HG02943 (cell line): ENCODE results near the gene KIF26B.
"Not testable (repeated sequence)": the region's sequence is repeated elsewhere in the genome, so short reads cannot be mapped to it uniquely, and the experiment has no call there.

ENCODE experiments used
- ATAC-seq: cut with Tn5 transposase; IDR thresholded peaks from one replicate; pipeline ENCODE4 v1.9.1; 2021; ENCODE audit warnings: mild to moderate bottlenecking, low read depth, moderate library complexity; ENCODE audit not compliant: unreplicated experiment

The KIF26B gene

GRCh38 chr1:245684571-245684970 lies 529.8 kb downstream of the KIF26B start:
- ATAC-seq = no peak

DNA sequence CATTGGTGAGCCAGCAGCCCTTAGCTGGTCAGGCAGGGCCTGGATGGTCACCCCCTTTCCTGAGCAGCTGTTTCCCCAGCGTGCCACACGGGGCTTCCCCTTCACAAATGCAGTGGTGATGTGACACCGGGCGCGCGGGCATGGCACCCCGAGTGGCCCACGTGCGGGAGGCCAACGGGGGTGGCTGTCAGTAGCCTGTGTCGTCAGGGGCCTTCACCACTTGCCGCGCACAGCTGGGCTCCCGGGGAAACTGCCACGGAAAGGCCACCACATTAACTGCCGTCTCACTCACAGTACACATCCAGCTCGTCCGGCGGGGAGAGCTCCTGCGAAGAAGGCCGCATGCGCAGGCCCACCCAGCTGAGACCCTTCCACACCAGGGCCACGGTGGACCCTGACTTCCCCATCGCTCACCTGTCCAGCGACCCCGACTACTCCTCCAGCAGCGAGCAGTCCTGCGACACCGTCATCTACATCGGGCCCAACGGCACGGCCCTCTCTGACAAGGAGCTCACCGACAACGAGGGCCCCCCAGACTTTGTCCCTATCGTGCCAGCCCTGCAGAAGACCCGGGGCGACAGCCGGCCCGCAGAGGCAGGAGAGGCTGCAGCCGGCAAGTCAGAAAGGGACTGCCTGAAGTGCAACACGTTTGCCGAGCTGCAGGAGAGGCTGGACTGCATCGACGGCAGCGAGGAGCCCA lies 530.5 kb downstream of the KIF26B start:
- no peak for ATAC-seq

DNA sequence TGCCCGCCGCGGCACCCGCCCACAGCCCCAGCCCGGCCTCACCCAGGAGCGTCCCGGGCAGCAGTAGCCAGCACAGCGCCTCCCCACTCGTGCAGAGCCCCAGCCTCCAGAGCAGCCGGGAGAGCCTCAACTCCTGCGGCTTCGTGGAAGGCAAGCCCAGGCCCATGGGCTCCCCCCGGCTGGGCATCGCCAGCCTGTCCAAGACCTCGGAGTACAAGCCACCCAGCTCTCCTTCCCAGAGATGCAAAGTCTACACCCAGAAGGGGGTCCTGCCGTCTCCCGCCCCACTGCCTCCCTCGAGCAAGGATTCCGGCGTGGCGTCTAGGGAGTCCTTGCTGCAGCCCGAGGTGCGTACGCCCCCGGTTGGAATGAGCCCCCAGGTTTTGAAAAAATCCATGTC lies 531.2 kb downstream of the KIF26B start:
- no peak for ATAC-seq

DNA sequence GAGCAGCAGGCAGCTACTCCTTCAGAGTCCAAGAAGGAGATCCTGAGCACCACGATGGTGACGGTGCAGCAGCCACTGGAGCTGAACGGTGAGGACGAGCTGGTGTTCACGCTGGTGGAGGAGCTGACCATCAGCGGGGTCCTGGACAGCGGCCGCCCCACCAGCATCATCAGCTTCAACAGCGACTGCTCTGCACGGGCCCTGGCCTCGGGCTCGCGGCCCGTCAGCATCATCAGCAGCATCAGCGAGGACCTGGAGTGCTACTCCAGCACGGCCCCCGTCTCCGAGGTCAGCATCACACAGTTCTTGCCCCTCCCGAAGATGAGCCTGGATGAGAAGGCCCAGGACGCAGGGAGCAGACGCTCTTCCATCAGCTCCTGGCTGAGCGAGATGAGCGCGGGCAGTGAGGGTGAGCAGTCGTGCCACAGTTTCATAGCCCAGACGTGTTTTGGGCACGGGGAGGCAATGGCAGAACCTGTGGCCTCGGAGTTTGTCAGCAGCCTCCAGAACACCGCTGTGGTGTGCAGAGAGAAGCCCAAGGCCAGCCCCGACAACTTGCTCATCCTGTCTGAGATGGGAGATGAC lies 531.8 kb downstream of the KIF26B start:
- ATAC-seq = no peak

- no peak for ATAC-seq
These were observed 532.4 kb downstream of the KIF26B start for GRCh38 chr1:245687152-245687635.

DNA sequence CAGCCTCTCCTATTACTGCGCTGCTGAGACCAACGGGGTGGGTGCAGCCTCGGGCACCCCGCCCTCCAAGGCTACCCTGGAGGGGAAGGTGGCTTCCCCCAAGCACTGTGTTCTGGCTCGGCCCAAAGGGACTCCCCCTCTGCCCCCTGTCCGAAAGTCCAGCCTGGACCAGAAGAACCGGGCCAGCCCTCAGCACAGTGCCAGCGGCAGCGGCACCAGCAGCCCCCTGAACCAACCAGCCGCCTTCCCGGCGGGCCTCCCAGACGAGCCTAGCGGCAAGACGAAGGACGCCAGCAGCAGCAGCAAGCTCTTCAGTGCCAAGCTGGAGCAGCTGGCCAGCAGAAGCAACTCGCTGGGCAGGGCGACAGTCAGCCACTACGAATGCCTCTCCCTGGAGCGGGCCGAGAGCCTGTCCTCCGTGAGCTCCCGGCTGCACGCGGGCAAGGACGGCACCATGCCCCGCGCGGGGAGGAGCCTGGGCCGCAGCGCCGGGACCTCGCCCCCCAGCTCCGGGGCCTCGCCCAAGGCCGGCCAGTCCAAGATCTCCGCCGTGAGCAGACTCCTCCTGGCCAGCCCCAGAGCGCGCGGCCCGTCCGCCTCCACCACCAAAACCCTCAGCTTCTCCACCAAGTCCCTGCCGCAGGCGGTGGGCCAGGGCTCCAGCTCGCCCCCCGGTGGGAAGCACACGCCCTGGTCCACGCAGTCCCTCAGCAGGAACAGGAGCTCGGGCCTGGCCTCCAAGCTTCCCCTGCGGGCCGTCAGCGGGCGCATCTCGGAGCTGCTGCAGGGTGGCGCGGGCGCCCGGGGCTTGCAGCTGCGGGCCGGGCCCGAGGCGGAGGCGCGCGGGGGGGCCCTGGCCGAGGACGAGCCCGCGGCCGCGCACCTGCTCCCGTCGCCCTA lies 533.1 kb downstream of the KIF26B start:
- no peak for ATAC-seq

DNA sequence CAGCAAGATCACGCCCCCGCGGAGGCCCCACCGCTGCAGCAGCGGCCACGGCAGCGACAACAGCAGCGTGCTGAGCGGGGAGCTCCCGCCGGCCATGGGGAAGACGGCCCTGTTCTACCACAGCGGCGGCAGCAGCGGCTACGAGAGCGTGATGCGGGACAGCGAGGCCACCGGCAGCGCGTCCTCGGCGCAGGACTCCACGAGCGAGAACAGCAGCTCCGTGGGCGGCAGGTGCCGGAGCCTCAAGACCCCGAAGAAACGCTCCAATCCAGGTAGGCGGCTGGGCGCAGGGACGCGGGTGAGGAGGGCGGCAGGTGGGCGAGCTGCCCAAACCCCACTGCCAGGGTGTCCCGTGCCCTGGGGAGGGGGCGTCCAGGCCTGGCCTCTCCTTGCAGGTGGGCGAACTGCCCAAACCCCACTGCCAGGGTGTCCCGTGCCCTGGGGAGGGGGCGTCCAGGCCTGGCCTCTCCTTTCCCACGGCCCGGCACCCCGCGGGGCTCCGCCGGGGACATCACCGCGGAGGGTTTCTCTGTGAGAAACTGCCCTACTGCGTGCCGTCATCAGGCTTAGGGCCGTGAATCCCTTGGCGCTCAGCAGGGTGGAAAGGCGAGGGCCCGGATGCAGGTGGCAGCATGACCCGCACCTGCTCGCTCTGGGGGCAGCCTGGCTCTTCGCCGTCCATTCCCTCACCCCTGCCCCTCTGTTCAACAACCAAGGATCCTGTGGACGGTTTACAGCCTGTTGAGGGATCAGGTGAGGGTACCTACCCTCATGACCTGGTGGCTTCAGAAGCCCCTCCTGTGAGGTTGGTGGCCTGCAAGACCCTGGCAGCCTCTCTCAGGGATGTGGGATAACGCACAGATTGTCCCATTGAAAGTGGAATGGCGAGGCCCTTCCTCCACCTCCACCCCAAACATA lies 534.0 kb downstream of the KIF26B start:
- ATAC-seq = no peak

- no peak for ATAC-seq
These were observed 535.4 kb downstream of the KIF26B start for GRCh38 chr1:245690156-245690690.

GRCh38 chr1:245690946-245691541 lies 536.3 kb downstream of the KIF26B start:
- ATAC-seq = no peak

DNA sequence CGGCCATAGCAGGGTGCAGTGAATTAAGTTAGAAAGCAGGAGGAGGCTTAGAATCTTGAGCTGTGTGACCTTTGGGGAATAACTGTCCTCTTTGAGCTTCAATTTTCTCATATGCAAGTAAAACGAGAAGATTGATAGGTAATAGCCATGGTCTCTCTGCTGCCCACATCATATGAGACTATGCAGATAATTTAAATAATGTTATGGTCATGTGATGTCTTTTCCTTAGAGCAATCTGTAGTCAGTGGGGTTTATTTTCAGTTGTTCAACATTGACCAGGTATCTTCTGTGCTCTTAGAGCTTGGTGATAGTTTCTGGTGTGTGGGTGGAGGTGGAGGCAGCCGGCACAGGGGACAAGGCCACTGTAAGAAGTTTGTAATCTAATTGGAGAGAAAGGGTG lies 537.1 kb downstream of the KIF26B start:
- no peak for ATAC-seq

DNA sequence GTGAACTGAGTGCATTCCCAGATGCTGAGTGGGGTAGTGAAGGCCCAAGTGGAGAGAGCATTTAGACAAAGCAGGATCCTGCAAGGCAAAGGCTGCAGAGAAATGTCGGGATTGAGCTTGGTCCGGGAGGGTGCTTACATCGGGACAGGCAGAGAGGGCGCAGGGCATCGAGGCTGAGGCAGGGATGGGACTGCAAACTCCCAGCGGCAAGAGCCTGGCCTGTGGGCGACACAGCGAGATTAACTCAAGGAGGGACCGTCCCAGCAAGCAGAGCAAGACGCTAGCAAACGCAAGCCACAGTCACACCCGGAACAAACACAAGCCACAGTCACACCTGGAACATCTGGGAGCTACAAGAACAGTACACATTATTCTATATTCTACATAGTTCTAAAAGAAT lies 537.5 kb downstream of the KIF26B start:
- ATAC-seq = no peak

DNA sequence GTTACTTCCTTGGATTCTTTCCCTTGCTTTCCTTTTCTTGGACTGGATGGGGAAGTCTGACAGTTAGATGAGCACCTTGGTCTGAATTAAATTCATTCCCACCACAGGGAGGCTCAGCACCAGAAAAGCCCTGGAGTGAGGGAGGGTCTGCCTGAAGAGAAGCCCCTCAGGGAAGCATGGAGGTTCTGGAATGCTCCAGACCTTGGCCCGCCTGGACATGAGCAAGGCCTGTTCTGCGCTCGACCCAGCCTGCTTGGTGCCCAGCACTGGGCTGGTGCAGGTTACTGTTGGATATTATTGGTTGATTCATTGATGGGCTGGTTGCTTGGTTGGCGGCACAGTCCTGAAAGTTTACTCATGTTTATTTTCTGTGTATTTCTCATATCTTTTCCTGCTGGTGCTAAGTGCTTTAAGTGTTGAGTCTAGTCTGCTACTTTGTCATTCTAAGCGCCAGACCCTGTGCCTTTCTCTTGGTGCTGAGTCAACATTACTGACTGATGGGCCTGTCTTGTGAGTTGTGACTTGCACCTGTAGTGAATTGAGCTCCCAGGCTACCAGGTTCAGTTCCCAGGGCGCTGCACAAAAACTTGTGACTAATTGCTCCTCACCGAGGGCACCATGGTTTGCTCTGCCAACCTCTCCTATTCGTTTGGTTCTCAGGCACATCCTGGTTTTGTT lies 538.5 kb downstream of the KIF26B start:
- no peak for ATAC-seq

- ATAC-seq = no peak
These were observed 539.4 kb downstream of the KIF26B start for GRCh38 chr1:245693941-245694752.

DNA sequence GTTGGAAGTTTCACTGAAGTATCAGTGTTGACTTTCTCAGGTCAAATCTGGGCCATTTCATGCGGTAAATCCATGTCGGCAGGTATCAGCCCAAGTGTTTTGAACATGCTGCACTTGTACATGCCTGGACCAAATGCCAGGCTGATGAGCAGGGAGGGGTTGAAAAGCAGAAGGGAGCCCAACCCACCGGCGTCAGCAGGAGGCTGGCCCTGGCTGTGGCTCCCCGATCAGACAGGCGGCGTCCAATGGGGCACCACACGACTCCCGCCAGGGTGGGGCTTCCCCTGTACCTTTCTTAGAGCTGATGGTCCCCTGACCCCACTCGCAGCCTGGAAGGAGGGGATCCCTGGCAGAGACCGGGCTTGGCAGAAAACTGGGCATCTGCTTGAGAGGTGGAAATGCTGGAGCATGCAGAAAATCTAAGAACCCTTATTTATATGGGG lies 540.0 kb downstream of the KIF26B start:
- ATAC-seq = no peak

GRCh38 chr1:245695211-245695610 lies 540.4 kb downstream of the KIF26B start:
- no peak for ATAC-seq

GRCh38 chr1:245695701-245696100 lies 540.9 kb downstream of the KIF26B start:
- ATAC-seq = not testable (repeated sequence)

GRCh38 chr1:245698116-245698515 lies 543.3 kb downstream of the KIF26B start:
- ATAC-seq = no peak

DNA sequence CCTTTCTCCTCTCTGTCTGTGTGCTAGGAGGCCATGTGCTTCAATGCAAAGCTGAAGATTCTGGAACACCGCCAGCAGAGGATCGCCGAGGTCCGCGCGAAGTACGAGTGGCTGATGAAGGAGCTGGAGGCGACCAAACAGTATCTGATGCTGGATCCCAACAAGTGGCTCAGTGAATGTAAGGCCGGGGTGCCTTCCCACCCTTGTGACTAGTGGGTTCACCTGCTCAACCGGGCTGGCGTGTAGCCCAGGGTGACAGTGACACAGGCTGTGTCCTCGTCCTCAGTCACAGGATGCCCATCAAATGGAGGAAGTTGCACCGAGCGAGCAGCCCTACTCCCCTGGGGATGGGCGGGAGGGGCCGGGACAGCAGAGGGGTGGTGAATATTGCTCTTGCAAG lies 544.1 kb downstream of the KIF26B start:
- no peak for ATAC-seq
